HepG2 (cell line): Measurements from ENCODE around the gene SHLD1. TPM values are rescaled to one million over a fixed set of nuclear protein-coding genes. Genes with fewer than 3 reads are reported as not detected.

ENCODE experiments used
- CAMTA2 ChIP-seq: sonication (generic); formaldehyde crosslinking; IDR thresholded peaks from 2 replicates; pipeline ENCODE4 v1.4.0; 2020; ENCODE audit warnings: mild to moderate bottlenecking, missing genetic modification reagents, borderline replicate concordance
- GPN1 ChIP-seq: sonication (generic); formaldehyde crosslinking; IDR thresholded peaks from 2 replicates; pipeline ENCODE4 v1.5.1; 2020; ENCODE audit warnings: missing genetic modification reagents, borderline replicate concordance
- KDM6A ChIP-seq: IDR thresholded peaks from 2 replicates; pipeline ENCODE4 v1.6.1; 2016; ENCODE audit warnings: low read depth
- KLF9 ChIP-seq: IDR thresholded peaks from 2 replicates; pipeline ENCODE4 v1.6.1; 2016; ENCODE audit warnings: low read depth
- NRL ChIP-seq: sonication (generic); formaldehyde crosslinking; IDR thresholded peaks from 2 replicates; pipeline ENCODE4 v1.5.0; 2020; ENCODE audit warnings: missing genetic modification reagents, mild to moderate bottlenecking, moderate library complexity, borderline replicate concordance
- REPIN1 ChIP-seq: sonication (generic); formaldehyde crosslinking; IDR thresholded peaks from 2 replicates; pipeline ENCODE4 v1.8.0; 2022; ENCODE audit warnings: missing genetic modification reagents, low read depth, mild to moderate bottlenecking, borderline replicate concordance
- ZNF20 ChIP-seq: sonication (generic); formaldehyde crosslinking; IDR thresholded peaks from 2 replicates; pipeline ENCODE4 v1.4.0; 2020; ENCODE audit warnings: mild to moderate bottlenecking, moderate library complexity, missing genetic modification reagents
- ZNF670 ChIP-seq: sonication (generic); formaldehyde crosslinking; IDR thresholded peaks from 2 replicates; pipeline ENCODE4 v1.8.0; 2022; ENCODE audit warnings: mild to moderate bottlenecking, missing genetic modification reagents, borderline replicate concordance
- polyA plus RNA-seq, 8 experiments: library from polyadenylated mRNA; depleted of rRNA in 3 of 8; stranded (reverse) in 7 of 8; unstranded in 1 of 8; fragments of >200 nt; fragmentation: Illumina TruSeq in 4 of 8; extraction: Trizol in 4 of 8; gene quantifications; 2 replicates each; pipeline versions ENCODE4 v1.2.1 to v1.2.3, GENCODE V29; 2011 to 2016; ENCODE audit warnings: low read depth in 4 of 8, missing spikeins in 1 of 8, mixed read lengths in 1 of 8; ENCODE audit not compliant: insufficient read depth in 1 of 8
- total RNA-seq, 5 experiments: library from RNA; depleted of rRNA; stranded (reverse); fragments of >200 nt; fragmentation: Illumina TruSeq; extraction: Trizol; gene quantifications; 2 replicates each; pipeline ENCODE4 v1.2.3, GENCODE V29; 2016; ENCODE audit warnings: low read depth in 1 of 5
- TF ChIP-seq, protein P1 (sequence below): sonication (generic); formaldehyde crosslinking; IDR thresholded peaks from 2 replicates; pipeline ENCODE4 v1.4.0; 2020; ENCODE audit warnings: mild to moderate bottlenecking, missing genetic modification reagents
- TF ChIP-seq, protein P2 (sequence below): sonication (generic); formaldehyde crosslinking; IDR thresholded peaks from 2 replicates; pipeline ENCODE4 v1.5.0; 2020; ENCODE audit warnings: missing genetic modification reagents
- TF ChIP-seq, protein P3 (sequence below): sonication (generic); formaldehyde crosslinking; IDR thresholded peaks from 2 replicates; pipeline ENCODE4 v1.5.1; 2020; ENCODE audit warnings: missing genetic modification reagents, mild to moderate bottlenecking, borderline replicate concordance

The SHLD1 gene
- total and polyA plus RNA-seq, 2 of the 13 experiments (the other 11 are each of a cell fraction or from before 2014, with no cell fraction given) = 8.9 to 10.0 TPM

DNA sequence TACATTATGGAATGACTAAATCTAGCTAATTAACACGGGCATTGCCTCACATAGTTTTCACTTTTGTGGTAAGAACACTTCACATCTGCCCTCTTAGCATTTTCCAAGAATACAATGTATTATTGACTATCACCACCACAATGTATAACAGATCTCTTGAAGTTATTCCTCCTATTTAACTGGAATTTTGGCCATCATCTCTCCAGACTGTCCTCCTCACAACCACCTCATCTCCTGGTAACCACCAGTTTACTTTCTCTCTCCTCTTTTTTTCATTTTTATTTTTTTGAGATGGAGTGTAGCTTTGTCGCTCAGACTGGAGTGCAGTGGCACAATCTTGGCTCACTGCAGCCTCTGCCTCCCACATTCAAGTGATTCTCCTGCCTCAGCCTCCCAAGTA lies 8.2 kb upstream of the SHLD1 start (continued):
- TF ChIP-seq, protein P1, sequence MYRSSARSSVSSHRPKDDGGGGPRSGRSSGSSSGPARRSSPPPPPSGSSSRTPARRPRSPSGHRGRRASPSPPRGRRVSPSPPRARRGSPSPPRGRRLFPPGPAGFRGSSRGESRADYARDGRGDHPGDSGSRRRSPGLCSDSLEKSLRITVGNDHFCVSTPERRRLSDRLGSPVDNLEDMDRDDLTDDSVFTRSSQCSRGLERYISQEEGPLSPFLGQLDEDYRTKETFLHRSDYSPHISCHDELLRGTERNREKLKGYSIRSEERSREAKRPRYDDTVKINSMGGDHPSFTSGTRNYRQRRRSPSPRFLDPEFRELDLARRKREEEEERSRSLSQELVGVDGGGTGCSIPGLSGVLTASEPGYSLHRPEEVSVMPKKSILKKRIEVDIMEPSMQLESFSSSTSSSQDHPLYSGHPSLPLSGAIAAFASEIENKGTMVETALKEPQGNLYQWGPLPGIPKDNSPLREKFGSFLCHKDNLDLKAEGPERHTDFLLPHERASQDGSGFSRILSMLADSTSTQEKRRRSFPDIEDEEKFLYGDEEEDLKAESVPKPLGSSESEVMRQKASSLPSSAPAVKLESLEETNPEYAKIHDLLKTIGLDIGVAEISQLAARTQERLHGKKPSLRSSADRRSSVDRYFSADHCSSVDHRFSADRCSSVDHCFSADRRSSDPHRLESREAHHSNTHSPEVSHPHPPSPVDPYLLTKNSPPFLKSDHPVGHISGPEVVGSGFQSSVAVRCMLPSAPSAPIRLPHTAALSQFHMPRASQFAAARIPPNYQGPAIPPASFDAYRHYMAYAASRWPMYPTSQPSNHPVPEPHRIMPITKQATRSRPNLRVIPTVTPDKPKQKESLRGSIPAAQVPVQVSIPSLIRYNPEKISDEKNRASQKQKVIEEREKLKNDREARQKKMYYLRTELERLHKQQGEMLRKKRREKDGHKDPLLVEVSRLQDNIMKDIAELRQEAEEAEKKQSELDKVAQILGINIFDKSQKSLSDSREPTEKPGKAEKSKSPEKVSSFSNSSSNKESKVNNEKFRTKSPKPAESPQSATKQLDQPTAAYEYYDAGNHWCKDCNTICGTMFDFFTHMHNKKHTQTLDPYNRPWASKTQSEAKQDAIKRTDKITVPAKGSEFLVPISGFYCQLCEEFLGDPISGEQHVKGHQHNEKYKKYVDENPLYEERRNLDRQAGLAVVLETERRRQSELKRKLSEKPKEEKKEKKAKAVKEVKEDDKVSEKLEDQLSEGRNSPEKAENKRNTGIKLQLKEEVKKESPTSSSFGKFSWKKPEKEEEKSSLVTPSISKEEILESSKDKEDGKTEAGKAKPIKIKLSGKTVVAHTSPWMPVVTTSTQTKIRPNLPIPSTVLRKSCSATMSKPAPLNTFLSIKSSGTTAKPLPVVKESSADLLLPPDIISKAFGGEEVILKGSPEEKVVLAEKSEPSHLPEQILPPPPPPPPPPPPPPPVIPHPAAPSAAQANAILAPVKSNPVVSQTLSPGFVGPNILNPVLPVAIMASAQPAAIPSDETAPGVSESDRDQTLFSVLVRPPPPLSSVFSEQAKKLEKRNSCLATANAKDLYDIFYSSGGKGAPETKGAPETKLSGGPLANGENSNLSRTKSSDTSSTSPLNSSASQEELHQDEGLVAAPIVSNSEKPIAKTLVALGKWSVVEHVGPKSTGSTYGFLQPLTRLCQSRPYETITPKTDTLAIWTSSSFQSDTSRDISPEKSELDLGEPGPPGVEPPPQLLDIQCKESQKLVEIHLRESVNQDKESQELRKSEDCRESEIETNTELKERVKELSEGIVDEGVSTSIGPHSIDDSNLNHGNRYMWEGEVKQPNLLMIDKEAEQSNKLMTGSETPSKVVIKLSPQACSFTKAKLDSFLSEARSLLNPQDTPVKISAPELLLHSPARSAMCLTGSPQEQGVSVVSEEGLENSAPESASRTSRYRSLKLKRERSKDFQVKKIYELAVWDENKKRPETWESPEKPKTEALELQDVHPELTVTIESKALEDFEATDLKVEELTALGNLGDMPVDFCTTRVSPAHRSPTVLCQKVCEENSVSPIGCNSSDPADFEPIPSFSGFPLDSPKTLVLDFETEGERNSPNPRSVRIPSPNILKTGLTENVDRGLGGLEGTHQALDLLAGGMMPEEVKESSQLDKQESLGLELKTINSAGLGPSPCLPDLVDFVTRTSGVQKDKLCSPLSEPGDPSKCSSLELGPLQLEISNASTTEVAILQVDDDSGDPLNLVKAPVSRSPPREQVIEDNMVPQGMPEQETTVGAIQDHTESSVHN (CRISPR knock-in tag) = no peak
- TF ChIP-seq, protein P2, sequence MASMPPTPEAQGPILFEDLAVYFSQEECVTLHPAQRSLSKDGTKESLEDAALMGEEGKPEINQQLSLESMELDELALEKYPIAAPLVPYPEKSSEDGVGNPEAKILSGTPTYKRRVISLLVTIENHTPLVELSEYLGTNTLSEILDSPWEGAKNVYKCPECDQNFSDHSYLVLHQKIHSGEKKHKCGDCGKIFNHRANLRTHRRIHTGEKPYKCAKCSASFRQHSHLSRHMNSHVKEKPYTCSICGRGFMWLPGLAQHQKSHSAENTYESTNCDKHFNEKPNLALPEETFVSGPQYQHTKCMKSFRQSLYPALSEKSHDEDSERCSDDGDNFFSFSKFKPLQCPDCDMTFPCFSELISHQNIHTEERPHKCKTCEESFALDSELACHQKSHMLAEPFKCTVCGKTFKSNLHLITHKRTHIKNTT (CRISPR knock-in tag) = no peak
- TF ChIP-seq, protein P3, sequence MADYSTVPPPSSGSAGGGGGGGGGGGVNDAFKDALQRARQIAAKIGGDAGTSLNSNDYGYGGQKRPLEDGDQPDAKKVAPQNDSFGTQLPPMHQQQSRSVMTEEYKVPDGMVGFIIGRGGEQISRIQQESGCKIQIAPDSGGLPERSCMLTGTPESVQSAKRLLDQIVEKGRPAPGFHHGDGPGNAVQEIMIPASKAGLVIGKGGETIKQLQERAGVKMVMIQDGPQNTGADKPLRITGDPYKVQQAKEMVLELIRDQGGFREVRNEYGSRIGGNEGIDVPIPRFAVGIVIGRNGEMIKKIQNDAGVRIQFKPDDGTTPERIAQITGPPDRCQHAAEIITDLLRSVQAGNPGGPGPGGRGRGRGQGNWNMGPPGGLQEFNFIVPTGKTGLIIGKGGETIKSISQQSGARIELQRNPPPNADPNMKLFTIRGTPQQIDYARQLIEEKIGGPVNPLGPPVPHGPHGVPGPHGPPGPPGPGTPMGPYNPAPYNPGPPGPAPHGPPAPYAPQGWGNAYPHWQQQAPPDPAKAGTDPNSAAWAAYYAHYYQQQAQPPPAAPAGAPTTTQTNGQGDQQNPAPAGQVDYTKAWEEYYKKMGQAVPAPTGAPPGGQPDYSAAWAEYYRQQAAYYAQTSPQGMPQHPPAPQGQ (CRISPR knock-in tag) = no peak
- TF ChIP-seq CAMTA2 (CRISPR knock-in tag) = no peak
- TF ChIP-seq KLF9 (CRISPR knock-in tag) = no peak
- no peak for TF ChIP-seq ZNF670 (CRISPR knock-in tag)
- no peak for TF ChIP-seq KDM6A (CRISPR knock-in tag)
- TF ChIP-seq REPIN1 (CRISPR knock-in tag) = no peak
- TF ChIP-seq ZNF20 = no peak
- no peak for TF ChIP-seq NRL (CRISPR knock-in tag)
- no peak for TF ChIP-seq GPN1 (CRISPR knock-in tag)
